ENCODE data around the gene CCL13. TPM values are rescaled to one million over a fixed set of nuclear protein-coding genes. Genes with fewer than 3 reads are reported as not detected.

The CCL13 gene
- total and polyA plus RNA-seq, 7 donors: 1.7 to 47.9 (median 2.1) TPM; not detected in 2

DNA sequence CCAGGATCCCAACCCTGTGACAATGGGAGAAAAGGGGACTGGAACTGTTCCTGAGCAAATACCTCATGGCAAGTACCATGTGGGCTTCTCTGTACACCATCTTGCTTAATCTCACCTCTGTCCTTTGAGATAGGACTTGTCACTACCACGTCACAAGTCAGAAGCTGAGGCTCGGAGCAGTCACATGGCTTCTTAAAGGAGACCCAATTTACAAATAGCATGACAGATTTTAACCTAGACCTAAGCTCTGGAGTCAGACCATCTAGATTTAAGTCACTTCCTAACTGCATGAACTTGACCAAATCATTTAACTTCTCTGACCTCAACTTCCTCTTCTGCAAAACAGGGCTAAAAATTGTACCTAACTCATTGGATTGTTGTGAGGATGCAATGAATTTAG is 42.7 kb downstream of the CCL13 start:
- Histone ChIP-seq H3K36me3 (no peaks in the 10 kb centered on the region), H3K4me1 (no peaks in the 10 kb centered on the region), H3K27me3 (no peaks in the 10 kb centered on the region), H3K27ac (no peak overlapping the region), H3K9me3 (no peaks in the 10 kb centered on the region), H3K4me3 (no peak overlapping the region)
- WGBS, 2 donors: 39 to 47% methylated on average over 2 of the region's 2 CpGs
- intact Hi-C loops (cut with DNase I): no loop called here
- TF ChIP-seq POLR2AphosphoS5 (IDR thresholded peaks at IDR 0.05) (no peak), EP300 (IDR thresholded peaks at IDR 0.05) (no peak), POLR2A (IDR thresholded peaks at IDR 0.05) (no peak)
- TF ChIP-seq, protein P1, sequence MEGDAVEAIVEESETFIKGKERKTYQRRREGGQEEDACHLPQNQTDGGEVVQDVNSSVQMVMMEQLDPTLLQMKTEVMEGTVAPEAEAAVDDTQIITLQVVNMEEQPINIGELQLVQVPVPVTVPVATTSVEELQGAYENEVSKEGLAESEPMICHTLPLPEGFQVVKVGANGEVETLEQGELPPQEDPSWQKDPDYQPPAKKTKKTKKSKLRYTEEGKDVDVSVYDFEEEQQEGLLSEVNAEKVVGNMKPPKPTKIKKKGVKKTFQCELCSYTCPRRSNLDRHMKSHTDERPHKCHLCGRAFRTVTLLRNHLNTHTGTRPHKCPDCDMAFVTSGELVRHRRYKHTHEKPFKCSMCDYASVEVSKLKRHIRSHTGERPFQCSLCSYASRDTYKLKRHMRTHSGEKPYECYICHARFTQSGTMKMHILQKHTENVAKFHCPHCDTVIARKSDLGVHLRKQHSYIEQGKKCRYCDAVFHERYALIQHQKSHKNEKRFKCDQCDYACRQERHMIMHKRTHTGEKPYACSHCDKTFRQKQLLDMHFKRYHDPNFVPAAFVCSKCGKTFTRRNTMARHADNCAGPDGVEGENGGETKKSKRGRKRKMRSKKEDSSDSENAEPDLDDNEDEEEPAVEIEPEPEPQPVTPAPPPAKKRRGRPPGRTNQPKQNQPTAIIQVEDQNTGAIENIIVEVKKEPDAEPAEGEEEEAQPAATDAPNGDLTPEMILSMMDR (IDR thresholded peaks at IDR 0.05): no peak
- no peak for DNase-seq

DNA sequence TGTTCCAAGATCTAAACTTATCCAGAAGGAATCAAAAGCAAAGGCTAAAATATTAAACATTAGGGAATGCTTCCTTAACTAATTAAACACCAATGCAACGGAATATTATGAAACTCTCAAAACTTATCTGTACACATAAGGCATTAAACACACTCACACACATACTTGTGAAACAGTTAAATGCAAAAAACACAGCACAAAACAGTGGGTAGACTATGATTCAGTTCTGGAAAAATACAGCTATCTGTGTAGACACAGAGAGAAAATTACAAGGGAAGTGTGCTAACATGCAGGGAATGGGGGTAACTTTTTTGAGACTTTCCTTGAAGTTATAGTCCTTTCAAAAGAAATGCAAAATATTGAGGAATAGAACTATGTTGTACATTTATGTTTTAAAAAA is 43.4 kb downstream of the CCL13 start:
- Histone ChIP-seq H3K4me1 (no peaks in the 10 kb centered on the region), H3K4me3 (no peak overlapping the region), H3K9me3 (no peaks in the 10 kb centered on the region), H3K36me3 (no peaks in the 10 kb centered on the region), H3K27me3 (no peaks in the 10 kb centered on the region), H3K27ac (no peak overlapping the region)
- WGBS, 2 donors: 31 to 73% methylated on average over 1 of the region's 1 CpG
- intact Hi-C loops (cut with DNase I): no loop called here
- TF ChIP-seq, protein P1 (IDR thresholded peaks at IDR 0.05): no peak
- TF ChIP-seq EP300 (IDR thresholded peaks at IDR 0.05) (no peak), POLR2A (IDR thresholded peaks at IDR 0.05) (no peak), POLR2AphosphoS5 (IDR thresholded peaks at IDR 0.05) (no peak)
- DNase-seq: no peak

DNA sequence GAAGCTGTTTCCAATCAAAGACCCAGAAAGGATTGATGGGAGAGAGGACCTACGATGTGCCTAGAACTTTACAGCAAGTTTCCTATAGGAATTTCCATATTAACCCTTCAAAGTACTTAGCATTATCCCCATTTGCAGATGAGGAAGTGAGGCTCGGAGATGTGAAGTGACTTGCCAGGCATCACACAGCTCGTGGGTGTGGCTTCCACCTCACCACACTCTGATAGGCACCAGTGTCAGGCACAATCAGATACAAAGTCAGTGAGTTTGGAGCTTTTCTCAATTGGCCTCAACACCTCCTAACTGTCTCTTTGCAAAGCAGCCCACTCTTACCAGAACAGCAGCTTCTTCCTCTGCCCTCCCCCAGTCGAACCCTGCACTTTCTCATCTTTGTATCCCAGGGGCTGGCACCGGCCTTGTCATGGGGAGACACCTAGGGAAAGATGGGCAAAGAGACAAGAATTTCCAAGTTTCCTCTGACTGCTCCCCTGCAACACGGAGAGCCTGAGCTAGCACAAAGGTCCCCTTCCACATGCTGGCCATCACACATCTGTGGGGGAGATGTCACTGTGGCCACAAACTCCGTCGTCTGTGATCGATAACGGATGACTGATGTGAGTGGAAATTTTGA is 44.1 kb downstream of the CCL13 start:
- H3K4me3 ChIP-seq: no peak overlapping the region
- no peaks in the 10 kb centered on the region for H3K4me1 ChIP-seq
- WGBS, 2 donors: 66 to 76% methylated on average over 10 of the region's 10 CpGs
- DNase-seq: no peak
- no peak overlapping the region for H3K27ac ChIP-seq
- H3K9me3 ChIP-seq: no peaks in the 10 kb centered on the region
- intact Hi-C loops (cut with DNase I): no loop called here
- no peaks in the 10 kb centered on the region for H3K27me3 ChIP-seq
- no peaks in the 10 kb centered on the region for H3K36me3 ChIP-seq
- TF ChIP-seq POLR2AphosphoS5 (IDR thresholded peaks at IDR 0.05) (no peak), EP300 (IDR thresholded peaks at IDR 0.05) (no peak), POLR2A (IDR thresholded peaks at IDR 0.05) (no peak)
- TF ChIP-seq, protein P1 (IDR thresholded peaks at IDR 0.05): no peak

DNA sequence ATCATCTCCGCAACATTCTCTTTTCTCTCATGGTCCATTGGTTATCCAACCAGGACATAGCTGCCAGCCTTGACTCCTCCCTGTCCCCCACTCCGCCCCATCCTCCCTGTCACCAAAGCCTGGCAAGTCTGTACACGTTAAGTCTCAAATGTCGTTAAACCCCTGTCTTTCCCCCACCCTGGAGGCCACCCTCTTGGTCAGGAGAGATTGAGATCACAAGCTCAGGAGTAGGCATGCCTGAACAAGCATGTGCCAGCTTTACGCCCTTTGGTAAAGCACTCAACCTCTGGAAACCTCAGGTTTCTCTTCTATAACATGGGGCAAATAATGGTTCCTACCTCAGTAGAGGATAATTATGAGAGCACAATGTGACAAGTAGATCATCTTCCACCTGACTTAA is 44.9 kb downstream of the CCL13 start:
- intact Hi-C loops (cut with DNase I): no loop called here
- Histone ChIP-seq H3K27me3 (no peaks in the 10 kb centered on the region), H3K9me3 (no peaks in the 10 kb centered on the region), H3K4me3 (no peak overlapping the region), H3K36me3 (no peaks in the 10 kb centered on the region), H3K27ac (no peak overlapping the region), H3K4me1 (no peaks in the 10 kb centered on the region)
- DNase-seq: no peak
- TF ChIP-seq POLR2A (IDR thresholded peaks at IDR 0.05): no peak
- TF ChIP-seq EP300 (IDR thresholded peaks at IDR 0.05): no peak
- TF ChIP-seq, protein P1 (IDR thresholded peaks at IDR 0.05): no peak
- TF ChIP-seq POLR2AphosphoS5 (IDR thresholded peaks at IDR 0.05): no peak
- WGBS, 2 donors: 82 to 85% methylated on average over 5 of the region's 5 CpGs

DNA sequence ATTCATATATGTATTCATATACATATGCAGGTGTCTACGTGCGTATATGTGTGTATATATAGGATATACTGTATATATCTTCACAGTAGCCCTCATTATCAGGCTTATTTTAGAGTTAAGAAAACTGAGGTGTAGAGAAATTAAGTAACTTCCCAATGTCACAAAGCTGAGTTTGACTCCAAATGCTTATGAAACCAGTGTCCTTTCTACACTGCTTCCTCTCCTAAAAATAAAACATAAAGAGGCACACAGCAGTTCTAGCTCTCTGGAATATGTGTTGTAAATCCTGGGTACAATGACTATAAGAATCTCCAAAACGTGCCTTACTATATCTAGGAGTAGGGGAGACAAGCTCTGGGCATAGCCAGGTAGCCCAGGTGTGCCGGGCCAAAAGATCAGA is 46.7 kb downstream of the CCL13 start:
- DNase-seq: no peak
- no peaks in the 10 kb centered on the region for H3K36me3 ChIP-seq
- H3K4me3 ChIP-seq: no peak overlapping the region
- no peaks in the 10 kb centered on the region for H3K4me1 ChIP-seq
- intact Hi-C loops (cut with DNase I): no loop called here
- peaks cover 0 to 7% (median 0%) of the 10 kb centered on the region in 3 donors for H3K27me3 ChIP-seq
- TF ChIP-seq EP300 (IDR thresholded peaks at IDR 0.05) (no peak), POLR2A (IDR thresholded peaks at IDR 0.05) (no peak), POLR2AphosphoS5 (IDR thresholded peaks at IDR 0.05) (no peak)
- TF ChIP-seq, protein P1 (IDR thresholded peaks at IDR 0.05): no peak
- no peaks in the 10 kb centered on the region for H3K9me3 ChIP-seq
- 58 to 62% methylated on average over 4 of the region's 4 CpGs for WGBS, 2 donors
- no peak overlapping the region for H3K27ac ChIP-seq
